ENCODE results near the gene SPINK9.
A peak's percentile ranks its signal among the peaks of the same experiment; 100 is the strongest.

DNA sequence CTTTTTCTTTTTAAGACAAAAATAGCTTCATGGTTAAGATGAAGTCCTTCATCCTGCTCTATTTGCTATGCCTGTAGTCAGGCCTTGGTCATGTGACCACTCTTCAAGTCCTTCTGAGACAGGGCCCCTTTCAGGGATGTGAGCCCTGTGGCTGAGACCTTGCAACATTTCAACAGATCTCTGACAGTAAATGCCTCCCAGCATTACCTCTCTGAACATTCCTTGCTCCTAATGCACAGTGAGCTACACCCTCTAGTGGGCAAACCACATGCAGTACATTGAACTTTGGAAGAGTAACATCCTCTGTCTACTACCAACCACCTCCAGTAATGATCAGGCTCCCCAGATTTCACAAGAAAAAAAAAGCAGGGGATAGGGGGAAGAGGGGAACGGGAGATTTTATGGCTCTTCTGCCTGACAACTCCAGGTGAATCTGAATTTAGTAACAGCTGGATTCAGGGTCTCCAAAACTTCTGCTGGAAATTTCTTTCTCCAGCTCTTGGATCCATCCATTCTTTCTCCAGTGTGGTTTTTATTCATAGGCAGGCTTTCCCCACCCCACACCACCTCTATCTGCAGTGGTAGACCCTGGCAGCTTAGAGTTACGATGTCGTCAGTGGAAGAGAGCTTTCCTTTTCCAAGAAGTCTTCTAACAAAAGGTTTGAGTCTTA lies 39.5 kb downstream of the SPINK9 start:
- no peak for TF ChIP-seq EZH2 (IDR thresholded peaks at IDR 0.05; ENCODE audit: borderline replicate concordance, low read length)
- TF ChIP-seq, protein P1, sequence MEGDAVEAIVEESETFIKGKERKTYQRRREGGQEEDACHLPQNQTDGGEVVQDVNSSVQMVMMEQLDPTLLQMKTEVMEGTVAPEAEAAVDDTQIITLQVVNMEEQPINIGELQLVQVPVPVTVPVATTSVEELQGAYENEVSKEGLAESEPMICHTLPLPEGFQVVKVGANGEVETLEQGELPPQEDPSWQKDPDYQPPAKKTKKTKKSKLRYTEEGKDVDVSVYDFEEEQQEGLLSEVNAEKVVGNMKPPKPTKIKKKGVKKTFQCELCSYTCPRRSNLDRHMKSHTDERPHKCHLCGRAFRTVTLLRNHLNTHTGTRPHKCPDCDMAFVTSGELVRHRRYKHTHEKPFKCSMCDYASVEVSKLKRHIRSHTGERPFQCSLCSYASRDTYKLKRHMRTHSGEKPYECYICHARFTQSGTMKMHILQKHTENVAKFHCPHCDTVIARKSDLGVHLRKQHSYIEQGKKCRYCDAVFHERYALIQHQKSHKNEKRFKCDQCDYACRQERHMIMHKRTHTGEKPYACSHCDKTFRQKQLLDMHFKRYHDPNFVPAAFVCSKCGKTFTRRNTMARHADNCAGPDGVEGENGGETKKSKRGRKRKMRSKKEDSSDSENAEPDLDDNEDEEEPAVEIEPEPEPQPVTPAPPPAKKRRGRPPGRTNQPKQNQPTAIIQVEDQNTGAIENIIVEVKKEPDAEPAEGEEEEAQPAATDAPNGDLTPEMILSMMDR (conservative IDR thresholded peaks at IDR 0.05 in 1 of 2, IDR thresholded peaks at IDR 0.05 in 1 of 2; ENCODE audit: extremely low read depth in 1 of 2, insufficient read depth in 1 of 2, low read depth in 1 of 2, low read length in 2 of 2) = peak; percentile 95 to 97

Data from mammary epithelial cell (primary cell).